Tibial nerve (tissue), 4 donors: ENCODE results near the gene CARNS1.
A peak's percentile ranks its signal among the peaks of the same experiment; 100 is the strongest.

Source experiments
- EP300 ChIP-seq, 2 donors: sonication (generic); formaldehyde crosslinking; IDR thresholded peaks; one replicate each; pipeline ENCODE4 v1.6.1; 2017; ENCODE audit warnings: antibody characterized with exemption in 2 of 2, mild to moderate bottlenecking in 1 of 2
- TF ChIP-seq, protein P1 (sequence below), 5 experiments: fragments of 200-600 bp in 3 of 5; fragments of 450-650 bp in 2 of 5; sonication (generic) in 3 of 5; IDR thresholded peaks; one replicate each; pipeline ENCODE4 v1.5.1; 2016 to 2019; ENCODE audit warnings: antibody characterized with exemption in 5 of 5, mild to moderate bottlenecking in 3 of 5, moderate library complexity in 2 of 5

DNA sequence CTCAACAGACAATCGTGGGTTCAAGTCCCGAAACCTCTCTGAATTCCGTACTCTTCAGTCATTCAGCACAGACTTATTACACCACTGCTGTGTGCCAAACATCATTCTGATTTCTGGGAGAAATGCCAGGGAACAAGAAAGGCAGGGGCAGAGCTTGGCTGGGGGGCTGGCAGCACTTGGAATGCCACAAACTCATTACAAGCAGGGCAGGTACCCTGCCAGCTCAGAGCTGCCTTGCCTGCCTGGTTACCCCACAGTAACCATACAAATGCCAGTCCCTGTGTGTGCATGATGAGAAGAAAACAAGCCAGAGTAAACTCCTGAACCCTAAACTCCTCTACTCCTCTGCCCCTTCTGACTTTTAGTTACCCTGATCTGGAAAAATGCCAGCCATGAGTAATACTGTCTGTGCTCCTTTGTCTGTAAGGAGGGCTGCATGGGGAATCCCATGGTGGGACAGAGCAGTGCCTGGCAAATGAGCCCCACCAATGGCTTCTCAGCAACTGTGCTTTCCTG, 30.6 kb upstream of the CARNS1 start:
- TF ChIP-seq, protein P1, sequence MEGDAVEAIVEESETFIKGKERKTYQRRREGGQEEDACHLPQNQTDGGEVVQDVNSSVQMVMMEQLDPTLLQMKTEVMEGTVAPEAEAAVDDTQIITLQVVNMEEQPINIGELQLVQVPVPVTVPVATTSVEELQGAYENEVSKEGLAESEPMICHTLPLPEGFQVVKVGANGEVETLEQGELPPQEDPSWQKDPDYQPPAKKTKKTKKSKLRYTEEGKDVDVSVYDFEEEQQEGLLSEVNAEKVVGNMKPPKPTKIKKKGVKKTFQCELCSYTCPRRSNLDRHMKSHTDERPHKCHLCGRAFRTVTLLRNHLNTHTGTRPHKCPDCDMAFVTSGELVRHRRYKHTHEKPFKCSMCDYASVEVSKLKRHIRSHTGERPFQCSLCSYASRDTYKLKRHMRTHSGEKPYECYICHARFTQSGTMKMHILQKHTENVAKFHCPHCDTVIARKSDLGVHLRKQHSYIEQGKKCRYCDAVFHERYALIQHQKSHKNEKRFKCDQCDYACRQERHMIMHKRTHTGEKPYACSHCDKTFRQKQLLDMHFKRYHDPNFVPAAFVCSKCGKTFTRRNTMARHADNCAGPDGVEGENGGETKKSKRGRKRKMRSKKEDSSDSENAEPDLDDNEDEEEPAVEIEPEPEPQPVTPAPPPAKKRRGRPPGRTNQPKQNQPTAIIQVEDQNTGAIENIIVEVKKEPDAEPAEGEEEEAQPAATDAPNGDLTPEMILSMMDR (IDR thresholded peaks at IDR 0.05) = no peak
- peak in 1 of 2 donors; percentile 20 for TF ChIP-seq EP300 (IDR thresholded peaks at IDR 0.05)
